Frontal cortex (tissue), 4 donors: Measurements from ENCODE around the gene RNF41. TPM values are rescaled to one million over a fixed set of nuclear protein-coding genes. Genes with fewer than 3 reads are reported as not detected.
"Not testable (repeated sequence)": the region's sequence is repeated elsewhere in the genome, so short reads cannot be mapped to it uniquely, and the experiment has no call there.

Experiments used
- DNase-seq, 2 donors: peaks; one replicate each; pipeline ENCODE4 v3.0.0; 2012; ENCODE audit warnings: low spot score in 2 of 2
- FAIRE-seq: peaks from 2 replicates; lab custom pipeline; 2012; peaks lifted over from hg19 to GRCh38; lab: Jason Lieb, UNC
- total RNA-seq: library from RNA; depleted of rRNA; stranded (reverse); fragments of >200 nt; gene quantifications from one replicate; pipeline ENCODE4 v1.2.3, GENCODE V29; 2014
- donor health status: control.
- donor health status: control.
- donor health status: control.

Gene RNF41
- total RNA-seq, 1 donor from 2014 or later = 53.0 TPM

DNA sequence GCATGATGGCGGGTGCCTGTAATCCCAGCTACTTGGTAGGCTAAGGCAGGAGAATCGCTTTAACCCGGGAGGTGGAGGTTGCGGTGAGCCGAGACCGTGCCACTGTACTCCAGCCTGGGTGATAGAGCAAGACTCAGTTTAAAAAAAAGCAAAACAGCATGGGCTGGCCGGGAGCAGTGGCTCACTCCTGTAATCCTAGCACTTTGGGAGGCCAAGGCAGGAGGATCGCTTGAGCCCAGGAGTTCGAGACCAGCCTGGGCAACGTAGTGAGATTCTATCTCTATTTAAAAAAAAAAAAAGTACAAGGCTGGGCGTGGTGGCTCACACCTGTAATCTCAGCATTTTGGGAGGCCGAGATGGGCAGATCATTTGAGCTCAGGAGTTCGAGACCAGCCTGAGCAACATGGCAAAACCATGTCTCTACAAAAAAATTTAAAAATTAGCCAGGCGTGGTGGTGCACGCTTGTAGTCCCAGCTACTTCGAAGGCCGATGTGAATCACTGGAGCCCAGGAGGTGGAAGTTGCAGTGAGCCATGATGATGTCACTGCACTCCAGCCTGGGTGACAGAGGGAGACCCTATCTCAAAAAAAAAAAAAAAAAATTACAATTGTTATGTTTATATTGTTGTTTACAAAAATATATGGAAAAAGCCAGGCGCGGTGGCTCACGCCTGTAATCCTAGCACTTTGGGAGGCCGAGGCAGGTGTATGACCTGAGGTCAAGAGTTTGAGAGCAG, 65.1 kb downstream of the RNF41 start:
- not testable (repeated sequence) for FAIRE-seq, DNase-seq

DNA sequence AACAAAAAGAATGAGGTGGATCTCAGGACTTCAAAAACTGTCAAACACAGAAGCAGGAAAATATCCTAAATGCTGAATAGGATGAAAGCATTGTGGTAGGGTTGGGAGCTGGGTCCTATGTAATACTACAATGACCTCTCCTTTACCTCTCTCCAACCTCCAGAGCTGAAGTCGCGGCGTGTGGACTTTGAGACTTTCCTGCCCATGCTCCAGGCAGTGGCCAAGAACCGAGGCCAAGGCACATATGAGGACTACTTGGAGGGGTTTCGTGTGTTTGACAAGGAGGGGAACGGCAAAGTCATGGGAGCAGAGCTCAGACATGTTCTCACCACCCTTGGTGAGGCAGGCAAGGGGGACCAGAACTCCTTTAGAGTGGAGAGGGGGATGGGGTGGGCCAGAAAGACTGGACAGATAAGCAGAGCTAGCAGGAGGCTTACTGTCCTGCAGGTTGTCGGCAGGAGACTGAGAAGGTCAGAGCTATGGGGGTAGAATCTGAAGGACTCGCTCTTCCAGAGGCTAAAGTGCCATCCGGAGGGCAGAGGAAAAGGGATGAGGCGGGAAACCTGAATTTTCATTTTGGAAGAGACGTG, 66.4 kb downstream of the RNF41 start:
- no peak for FAIRE-seq
- no peak for DNase-seq

GRCh38 chr12:56154818-56155217, 66.9 kb downstream of the RNF41 start:
- no peak for FAIRE-seq
- DNase-seq = no peak

DNA sequence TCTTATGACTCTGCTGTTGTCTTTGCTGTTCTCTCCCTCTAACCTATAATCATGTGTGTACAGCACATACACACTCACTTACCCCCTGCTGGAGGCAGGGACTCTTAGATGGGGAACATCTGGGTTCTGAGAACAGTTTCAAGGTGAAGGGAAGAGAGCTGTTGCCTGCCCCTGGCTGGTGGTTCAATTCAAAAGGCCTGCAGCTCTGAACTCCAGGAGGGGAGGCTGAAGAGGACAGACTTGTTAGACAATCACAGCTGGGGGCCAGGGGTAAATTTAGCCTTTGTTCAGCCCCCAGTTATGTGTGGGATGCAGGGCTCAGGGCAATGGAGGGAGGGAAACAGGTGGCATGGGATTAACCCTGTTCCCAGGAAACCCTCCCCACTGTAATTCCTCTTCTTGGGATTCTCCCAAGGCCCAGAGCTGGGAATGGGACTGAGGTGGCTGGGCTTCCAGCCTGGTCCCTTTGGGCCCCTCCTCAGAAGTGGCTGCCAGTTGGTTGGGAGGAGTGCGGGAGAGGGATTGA, 67.4 kb downstream of the RNF41 start:
- FAIRE-seq (no peak), DNase-seq (no peak)

DNA sequence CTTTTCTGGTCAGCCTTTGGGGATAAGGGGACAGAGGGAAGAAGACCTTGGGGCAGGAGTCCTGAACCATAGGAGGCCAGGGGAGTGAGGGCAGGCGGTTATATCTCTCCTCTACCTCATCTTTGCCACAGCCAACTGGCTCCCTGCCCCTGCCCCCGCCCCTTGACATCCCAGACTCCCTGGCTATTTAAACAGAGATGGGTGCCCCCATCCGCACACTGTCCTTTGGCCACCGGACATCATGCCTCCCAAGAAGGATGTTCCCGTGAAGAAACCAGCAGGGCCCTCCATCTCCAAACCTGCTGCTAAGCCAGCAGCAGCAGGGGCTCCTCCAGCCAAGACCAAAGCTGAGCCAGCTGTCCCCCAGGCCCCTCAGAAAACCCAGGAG, 68.0 kb downstream of the RNF41 start:
- FAIRE-seq (no peak), DNase-seq (no peak)

DNA sequence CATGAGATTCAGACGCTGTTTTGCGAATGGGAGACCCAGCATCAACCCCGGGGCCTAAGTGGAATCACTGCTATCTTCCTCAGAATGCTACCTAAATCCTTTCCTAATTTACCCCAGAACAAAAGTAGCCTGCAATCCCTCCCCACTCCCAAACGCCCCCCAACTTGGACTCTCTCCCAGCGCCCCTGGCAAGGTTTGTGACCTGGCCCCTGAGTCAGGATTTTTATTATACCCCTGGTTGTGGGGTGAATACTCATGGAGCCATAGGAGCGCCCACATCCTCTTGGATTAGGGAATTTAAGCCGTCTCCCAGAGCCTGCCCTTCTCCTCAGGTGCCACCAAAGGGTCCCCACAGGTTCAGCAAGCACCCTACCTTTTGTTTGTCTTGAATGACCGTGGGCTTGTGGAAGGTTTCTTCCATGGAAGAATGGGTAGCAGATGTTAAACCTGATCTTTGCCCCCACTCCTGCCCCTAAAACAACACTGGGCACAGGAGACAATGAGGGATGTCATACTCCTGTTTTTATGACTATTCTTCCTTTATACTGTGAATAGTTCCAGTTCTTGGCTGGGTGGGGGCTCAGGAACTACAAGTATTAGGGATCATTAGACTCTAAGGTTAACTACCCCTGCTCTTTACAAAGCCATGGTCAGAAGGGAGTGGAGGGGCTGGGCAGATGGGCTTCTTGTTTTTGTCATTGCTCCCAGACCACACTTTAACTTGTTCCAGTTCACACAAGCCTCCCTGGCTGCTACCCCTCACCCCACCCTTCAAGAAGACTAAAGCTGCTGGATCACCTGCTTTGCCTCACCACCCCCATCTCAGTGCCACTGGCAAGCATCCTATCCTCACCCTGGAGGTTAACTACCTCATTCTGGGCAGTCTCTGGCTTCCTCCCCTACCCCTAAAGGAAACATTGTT, 68.7 kb downstream of the RNF41 start:
- DNase-seq (no peak), FAIRE-seq (no peak)

Other genes with a start within 250 kb of the RNF41 start
- 33.0 TPM for gene RAB5B, start 247.8 kb downstream of the RNF41 start, total RNA-seq
- gene SUOX, start 224.6 kb downstream of the RNF41 start, total RNA-seq = 8.2 TPM
- gene IKZF4, start 200.9 kb downstream of the RNF41 start, total RNA-seq = 1.6 TPM
- gene RPS26, start 180.0 kb downstream of the RNF41 start, total RNA-seq = 15.5 TPM
- 2.0 TPM for gene ERBB3, start 141.8 kb downstream of the RNF41 start, total RNA-seq
- gene PA2G4, start 117.4 kb downstream of the RNF41 start, total RNA-seq = 74.6 TPM
- 1,399 TPM for gene RPL41, start 105.3 kb downstream of the RNF41 start, total RNA-seq
- 8.2 TPM for gene ZC3H10, start 103.7 kb downstream of the RNF41 start, total RNA-seq
- gene ESYT1, start 93.7 kb downstream of the RNF41 start, total RNA-seq = 26.5 TPM
- 123 TPM for gene MYL6B, start 69.3 kb downstream of the RNF41 start, total RNA-seq
- gene MYL6, start 63.6 kb downstream of the RNF41 start, total RNA-seq = 511 TPM
- gene SMARCC2, start 32.4 kb downstream of the RNF41 start, total RNA-seq = 93.3 TPM
- gene NABP2, start 2.4 kb upstream of the RNF41 start, total RNA-seq = 26.9 TPM
- not detected for gene SLC39A5, start 8.1 kb upstream of the RNF41 start, total RNA-seq
- gene ANKRD52, start 36.5 kb upstream of the RNF41 start, total RNA-seq = 10.2 TPM
- 12.2 TPM for gene COQ10A, start 45.0 kb upstream of the RNF41 start, total RNA-seq
- gene CS, start 78.4 kb upstream of the RNF41 start, total RNA-seq = 83.6 TPM
- 42.8 TPM for gene CNPY2, start 94.1 kb upstream of the RNF41 start, total RNA-seq
- 24.5 TPM for gene PAN2, start 112.1 kb upstream of the RNF41 start, total RNA-seq
- not detected for gene IL23A, start 117.0 kb upstream of the RNF41 start, total RNA-seq
- gene STAT2, start 138.2 kb upstream of the RNF41 start, total RNA-seq = 75.0 TPM
- not detected for gene APOF, start 140.9 kb upstream of the RNF41 start, total RNA-seq
- gene TIMELESS, start 227.5 kb upstream of the RNF41 start, total RNA-seq = 2.9 TPM
- gene MIP, start 232.7 kb upstream of the RNF41 start, total RNA-seq = 0.41 TPM
- gene SPRYD4, start 246.7 kb upstream of the RNF41 start, total RNA-seq = 1.2 TPM